ENCODE data around the gene NAT8L. TPM values are rescaled to one million over a fixed set of nuclear protein-coding genes. Genes with fewer than 3 reads are reported as not detected.

NAT8L gene
- total RNA-seq, 1 donor from 2014 or later = 2.0 TPM

- no peak for TF ChIP-seq CTCF (conservative IDR thresholded peaks at IDR 0.05; ENCODE audit: low read depth, low read length)
- no peak overlapping the region for H3K4me3 ChIP-seq (ENCODE audit: low read depth, low read length)
- DNase-seq (ENCODE audit: low read depth) = no peak
Measured at GRCh38 chr4:2074588-2074987, 15.5 kb downstream of the NAT8L start.

- no peak for DNase-seq (ENCODE audit: low read depth)
- TF ChIP-seq CTCF (conservative IDR thresholded peaks at IDR 0.05; ENCODE audit: low read depth, low read length) = no peak
- no peak overlapping the region for H3K4me3 ChIP-seq (ENCODE audit: low read depth, low read length)
Measured at GRCh38 chr4:2075171-2075986, 16.3 kb downstream of the NAT8L start.

- TF ChIP-seq CTCF (conservative IDR thresholded peaks at IDR 0.05; ENCODE audit: low read depth, low read length) = no peak
- no peak overlapping the region for H3K4me3 ChIP-seq (ENCODE audit: low read depth, low read length)
- DNase-seq (ENCODE audit: low read depth) = no peak
Measured at GRCh38 chr4:2075987-2076907, 17.1 kb downstream of the NAT8L start.

GRCh38 chr4:2076908-2077536 is 17.9 kb downstream of the NAT8L start:
- no peak overlapping the region for H3K4me3 ChIP-seq (ENCODE audit: low read depth, low read length)
- no peak for TF ChIP-seq CTCF (conservative IDR thresholded peaks at IDR 0.05; ENCODE audit: low read depth, low read length)
- DNase-seq (ENCODE audit: low read depth) = no peak

GRCh38 chr4:2077537-2078460 is 18.7 kb downstream of the NAT8L start:
- no peak overlapping the region for H3K4me3 ChIP-seq (ENCODE audit: low read depth, low read length)
- no peak for DNase-seq (ENCODE audit: low read depth)
- no peak for TF ChIP-seq CTCF (conservative IDR thresholded peaks at IDR 0.05; ENCODE audit: low read depth, low read length)

GRCh38 chr4:2078584-2078983 is 19.5 kb downstream of the NAT8L start:
- no peak for DNase-seq (ENCODE audit: low read depth)
- no peak overlapping the region for H3K4me3 ChIP-seq (ENCODE audit: low read depth, low read length)
- no peak for TF ChIP-seq CTCF (conservative IDR thresholded peaks at IDR 0.05; ENCODE audit: low read depth, low read length)

Measured in epithelial cell of proximal tubule (primary cell).